ENCODE results near the gene TNNT3.

Gene TNNT3

DNA sequence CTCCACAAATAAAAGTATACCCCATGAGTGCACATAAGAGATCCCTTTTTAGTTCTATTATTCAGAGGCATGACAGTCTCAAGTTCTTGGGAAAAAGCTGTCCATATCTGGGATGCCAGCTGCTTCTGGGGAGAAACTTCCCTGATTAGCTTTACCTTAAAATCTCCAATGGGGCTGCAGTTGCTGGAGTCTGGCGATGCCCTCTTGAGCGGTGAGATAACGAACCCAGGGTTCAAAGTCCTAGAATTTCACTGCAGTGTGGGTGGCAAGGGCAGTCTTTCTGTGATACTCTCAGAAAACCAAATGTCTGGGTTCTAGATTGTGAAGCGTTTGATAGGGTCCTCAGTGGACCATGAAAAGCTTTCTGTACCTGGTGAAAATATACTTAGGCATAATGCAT is 20.4 kb upstream of the TNNT3 start:
- no peak for DNase-seq

DNA sequence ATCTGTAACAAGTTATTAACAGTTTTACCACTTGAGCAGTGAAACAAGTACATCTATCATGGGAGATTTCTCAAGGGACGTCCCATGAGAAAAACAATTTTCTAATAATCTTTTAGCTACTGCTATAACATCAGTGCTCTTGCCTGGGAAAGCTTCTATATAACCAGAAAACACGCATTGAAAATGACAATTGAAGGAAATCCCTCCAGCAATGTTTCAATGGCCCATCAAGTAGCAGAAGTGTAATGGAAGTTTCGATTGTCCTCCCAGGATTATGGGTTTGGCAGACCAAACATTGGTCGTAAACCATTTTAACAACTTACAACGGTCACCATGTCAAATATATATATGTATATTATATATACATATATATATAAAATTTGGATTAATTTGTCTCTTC is 19.8 kb upstream of the TNNT3 start:
- DNase-seq, result no peak

DNA sequence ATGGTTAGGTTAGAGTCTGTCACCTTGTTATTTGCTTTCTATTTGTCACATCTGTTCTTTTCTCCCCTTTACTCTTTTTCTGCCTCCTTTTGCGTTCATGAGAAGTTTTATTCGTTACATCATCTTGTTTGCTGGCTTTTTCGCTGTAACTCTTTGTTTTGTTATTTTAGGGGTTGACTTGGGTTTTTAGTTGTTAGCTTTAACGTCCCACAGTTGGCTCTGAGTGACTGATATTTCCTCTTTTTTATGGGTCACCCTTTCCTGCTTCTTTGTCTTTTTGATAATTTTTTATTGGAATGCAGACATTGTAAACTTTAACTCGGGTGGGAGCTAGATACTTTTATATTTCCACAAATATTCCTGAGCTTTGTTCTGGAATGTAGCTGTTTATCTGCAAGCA is 13.3 kb upstream of the TNNT3 start:
- DNase-seq, result no peak

DNA sequence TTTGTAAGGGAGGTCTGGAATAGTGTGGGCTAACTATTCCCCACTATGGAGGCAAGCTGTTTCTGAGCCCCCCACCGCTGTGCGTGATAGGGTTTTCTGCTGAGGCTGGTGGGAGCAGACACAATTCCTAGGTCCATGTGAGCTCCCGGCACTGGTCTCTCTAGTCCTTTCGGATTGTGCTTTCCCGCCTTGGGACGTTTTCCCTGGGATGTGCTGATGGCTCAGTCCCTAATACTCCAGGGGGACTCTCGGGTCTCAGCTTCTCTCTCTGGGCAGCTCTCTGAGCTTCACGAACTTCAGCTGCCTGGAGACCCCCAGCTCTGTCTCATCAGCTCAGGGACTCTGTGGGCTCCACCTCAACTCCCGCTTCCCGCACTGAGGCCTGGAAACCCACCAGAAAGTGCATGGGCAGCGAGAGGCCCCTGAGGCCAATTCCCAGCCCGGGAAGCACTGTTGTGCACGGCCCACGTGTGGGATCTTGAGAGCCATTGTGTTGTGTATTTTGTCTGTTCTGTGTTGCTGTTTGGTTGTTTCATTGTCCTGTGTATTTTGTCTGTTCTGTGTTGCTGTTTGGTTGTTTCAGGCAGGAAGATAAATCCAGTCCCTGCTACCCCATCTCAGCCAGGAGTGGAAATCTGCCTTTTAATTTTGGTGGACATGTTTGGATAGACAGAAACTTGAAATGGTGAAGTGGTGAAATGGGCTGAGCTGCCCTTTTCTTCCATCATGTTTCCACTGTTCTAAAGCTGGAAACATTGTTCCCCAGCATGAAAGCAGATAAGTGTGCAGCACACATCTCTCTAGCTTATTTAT is 12.7 kb upstream of the TNNT3 start:
- DNase-seq, result no peak

DNA sequence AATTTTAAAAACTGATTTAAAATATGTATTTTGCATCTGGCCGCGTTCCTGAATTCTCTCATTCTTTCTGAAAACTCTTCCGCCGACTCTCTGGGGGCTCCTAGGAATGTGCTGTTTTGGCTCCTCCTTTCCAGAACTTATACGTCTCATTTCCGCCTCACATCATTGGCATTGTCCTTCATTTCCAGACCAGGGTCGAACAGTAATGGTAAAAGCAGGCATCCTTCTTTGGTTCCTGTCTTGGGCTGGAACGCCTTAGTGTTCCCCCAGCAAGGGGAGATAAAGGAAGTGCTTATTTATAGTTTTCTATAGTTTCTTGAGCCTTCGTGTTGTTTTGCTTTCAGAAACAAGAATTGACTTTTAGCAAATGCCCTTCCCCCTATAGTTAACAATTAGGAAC is 10.9 kb upstream of the TNNT3 start:
- no peak for DNase-seq

DNA sequence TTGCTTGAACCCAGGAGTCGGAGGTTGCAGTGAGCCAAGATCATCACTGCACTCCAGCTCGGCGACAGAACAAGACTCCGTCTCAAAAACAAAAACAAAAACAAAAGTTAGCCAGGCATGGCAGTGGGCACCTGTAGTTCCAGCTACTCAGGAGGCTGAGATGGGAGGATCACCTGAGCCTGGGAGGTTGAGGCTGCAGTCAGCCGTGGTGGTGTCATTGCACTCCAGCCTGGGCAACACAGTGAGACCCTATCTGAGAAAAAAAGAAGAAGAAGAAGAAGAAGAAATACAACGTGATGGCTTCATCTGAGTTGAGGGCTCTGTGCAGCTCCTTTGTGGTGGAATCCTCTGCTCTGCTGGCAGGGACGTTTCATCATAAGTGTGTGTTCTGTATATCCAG is 10.0 kb upstream of the TNNT3 start:
- no peak for DNase-seq

DNA sequence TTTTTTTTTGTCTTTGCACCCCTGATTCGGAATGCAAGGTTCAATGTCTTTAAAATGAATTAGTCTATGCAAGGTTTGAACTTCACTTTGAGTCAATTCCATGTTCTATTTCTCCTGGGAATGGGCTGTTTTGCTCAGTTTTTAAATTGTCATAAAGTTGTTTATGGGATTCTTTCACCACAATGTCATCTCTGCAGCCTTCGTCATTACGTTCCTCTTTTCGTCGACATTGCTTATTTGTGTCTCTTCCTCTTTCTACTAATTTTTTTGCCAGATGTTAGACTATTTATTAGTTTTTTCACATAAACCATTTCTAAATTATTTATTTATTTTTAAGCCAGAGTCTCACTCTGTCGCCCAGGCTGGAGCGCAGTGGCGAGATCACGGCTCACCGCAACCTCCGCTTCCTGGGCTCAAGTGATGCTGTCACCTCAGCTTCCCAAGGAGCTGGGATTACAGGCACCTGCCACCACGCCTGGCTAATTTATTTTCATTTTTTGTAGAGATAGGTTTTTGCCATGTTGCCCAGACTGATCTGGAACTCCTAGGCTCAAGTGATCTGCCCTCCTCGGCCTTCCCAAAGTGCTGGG is 7.1 kb upstream of the TNNT3 start:
- no peak for DNase-seq

DNA sequence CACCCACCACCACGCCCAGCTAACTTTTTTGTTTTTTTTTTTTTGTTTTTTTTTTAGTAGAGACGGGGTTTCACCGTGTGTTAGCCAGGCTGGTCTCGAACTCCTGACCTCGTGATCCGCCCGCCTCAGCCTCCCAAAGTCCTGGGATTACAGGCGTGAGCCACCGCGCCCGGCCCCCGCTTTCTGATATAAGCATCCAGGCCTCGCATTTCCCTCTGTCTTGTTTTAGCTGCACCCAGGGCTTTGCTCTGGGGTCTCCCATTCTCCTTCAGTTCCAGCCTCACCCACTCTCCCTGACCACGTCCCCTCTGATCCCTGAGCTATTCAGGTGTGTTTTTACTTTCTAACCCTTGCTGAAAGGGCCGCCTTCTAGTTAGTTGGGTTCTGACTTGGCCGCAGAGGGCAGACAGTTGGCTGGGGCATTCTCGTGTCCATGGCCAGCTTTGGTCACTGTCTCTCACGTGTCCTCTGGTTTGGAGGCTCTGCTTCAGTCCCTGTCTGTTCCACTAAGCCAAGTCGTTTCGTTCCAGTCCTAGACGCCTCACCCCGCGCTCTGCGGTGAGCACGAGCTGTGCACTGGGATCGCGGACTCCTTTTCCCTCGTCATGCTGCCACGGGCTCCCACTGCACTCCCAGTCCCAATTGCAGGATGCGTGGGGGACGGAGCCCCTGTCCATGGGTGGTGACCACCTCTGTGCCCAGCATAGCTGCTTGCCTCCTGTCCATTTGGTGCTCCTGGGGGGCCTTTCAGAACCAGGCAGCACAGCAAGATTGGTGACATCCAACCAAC is 6.0 kb upstream of the TNNT3 start:
- no peak for DNase-seq

DNA sequence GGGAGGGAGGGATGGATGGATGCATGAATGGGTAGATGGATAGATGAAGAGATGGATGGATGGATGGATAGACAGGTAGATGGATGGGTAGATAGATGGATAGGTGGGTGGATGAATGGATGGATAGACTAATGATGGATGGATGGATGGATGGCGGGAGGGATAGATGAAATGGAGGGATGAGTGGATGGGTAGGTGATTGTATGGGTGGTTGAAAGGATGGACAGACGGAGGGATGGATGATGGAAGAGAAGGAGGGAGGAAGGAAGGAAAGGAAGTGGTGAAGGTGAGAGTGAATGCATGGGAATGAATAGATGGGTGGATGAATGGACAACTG is 3.7 kb upstream of the TNNT3 start:
- DNase-seq, result no peak

DNA sequence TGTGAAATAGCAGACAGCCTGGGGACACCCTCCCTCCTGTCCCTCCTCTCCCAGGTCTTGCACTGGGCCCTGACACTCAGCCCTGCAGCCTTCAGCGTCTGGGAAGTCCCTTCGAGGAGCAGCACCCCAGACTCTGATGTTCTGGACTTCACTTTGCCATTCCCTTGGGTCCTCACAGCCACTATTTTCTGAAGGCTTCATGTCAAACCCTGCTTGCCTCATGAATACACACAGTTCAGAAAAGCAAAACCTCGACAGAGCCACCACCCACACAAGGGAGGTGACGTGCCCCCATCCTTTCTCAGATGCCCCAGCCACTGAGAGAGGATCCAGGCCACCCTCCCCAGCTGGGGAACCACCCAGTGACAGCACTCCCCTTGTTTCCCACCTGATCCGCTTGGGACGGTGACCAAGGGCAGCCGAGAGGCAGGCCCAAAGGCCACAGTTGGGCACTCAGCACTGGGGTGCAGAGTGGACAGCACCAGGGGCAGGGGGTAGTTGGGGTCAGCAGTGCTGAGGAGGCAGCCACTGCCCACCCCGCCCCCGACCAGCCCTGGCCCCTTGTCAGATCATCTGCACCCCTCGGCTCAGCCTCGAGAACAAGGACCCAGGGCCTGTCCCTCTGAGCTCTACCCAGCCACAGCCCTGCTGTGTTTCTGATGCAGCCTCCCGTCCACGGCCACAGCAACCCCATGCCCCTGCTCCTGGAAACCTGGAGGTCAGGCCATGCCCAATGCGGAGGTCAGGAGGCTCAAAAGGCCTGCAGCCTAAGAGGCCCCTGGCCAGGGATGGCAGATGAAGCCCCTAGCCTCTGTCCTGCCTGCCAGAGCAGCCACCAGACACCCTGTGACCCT is 3.1 kb upstream of the TNNT3 start:
- DNase-seq, result no peak

DNA sequence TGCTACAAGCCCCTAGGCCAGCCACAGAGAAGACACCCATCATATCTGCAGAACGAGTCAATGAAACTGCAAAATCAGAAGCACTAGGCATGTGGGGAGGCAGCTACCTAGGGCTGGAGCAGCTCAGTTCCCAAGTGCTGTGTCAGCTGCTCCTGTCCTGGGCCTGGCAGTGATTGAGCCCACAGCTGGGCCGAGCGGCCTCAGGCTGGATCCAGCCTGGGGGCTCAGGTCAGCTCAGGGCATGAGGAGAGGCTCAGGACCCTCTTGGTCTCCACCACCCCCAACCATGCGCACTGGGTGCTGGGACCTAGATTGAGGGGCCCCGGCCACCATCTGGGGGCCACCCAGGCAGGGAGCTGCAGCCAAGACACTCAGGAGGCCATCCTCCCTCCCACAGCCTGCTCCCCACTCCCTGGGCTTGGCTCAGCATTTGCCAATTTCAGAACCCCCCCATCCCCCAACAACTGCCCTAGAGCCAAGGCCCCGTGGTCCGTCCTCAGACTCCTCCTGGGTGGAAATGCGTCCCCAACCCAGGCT is 2.4 kb upstream of the TNNT3 start:
- no peak for DNase-seq

DNA sequence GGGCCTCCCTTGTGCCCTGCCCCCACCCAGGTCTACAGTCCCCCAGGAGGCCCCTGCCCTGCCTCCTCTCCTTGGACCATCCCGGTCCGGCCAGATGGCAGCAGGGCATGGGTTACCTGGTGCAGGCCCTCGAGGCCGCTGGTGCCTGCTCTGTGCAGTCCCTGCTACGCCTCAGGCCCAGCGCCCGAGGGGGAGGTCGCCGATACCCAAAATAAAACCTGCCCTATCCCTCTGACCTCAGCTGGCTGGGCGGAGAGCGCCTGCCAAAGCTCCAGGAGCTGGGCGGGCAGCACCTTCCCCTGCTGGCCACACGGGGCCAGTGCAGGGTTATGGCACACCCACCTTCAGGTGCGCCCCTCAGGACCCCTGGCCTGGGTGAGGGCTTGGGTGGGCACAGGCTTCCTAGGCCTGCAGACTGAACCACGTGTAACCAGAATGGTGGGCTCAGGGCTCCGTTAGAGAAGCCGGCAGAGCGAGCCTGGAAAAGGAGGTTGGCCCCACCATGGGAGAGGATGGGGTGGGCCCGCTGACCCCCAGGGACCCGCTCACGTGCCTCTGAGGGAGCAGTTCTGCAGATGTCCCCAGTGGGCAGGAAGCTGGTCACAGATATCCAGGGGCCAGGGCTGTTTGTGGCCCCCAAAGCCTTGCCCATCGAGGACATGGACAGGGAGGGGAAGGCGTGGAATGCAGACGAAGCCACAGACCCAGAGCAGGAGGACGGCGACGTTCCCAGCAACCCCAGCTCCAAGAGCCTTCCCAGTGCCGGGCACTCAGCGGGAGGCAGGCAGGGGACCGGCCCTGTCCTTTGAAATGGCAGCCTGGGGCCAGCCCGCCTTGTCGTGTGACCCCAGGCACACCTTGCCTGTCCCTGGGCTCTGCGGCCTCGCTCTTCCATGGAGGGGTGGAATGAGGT is 1.7 kb upstream of the TNNT3 start:
- DNase-seq, result no peak

DNA sequence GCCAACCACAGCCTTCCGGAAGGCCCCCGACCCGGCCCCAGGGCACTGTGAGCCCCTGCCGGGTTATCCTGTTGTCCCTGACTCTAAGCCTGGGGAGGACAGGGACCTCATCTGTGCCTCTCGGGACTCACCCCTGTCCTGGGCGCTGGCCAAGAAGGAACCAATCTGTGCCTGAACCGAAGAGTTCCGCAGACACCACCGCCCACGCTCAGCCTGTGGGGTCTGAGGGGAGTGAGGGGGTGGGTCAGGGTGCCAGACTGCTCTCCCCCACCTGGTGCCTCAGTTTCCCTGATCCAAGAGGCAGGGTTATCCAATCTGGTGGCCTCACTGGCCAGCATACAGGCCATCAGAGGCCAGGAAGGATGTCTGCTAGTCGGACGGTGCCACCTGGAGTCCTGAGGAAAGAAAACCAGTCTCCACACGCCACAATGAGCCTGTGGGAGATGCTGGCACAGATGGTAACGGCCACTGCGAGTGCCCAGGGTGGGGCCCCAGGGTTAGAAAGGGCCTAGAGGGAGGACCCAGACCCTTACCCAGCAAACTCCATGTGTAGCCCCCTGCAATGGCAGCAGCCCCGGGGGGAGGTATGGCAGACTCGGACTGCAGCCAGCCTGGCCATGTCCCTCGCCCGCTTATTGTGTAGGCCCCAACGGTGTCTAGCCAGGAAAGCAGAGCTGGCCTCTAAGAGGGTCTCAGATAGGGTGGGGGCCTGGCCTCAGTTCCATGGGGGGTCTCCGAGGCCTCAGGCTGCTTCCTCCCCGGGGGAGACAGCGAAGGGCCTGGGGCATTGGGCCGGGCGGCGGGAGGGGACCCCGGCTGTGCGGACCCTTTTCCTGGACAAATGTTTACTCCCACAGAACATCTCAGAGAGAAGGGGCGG is 827 bp upstream of the TNNT3 start:
- no peak for DNase-seq

DNA sequence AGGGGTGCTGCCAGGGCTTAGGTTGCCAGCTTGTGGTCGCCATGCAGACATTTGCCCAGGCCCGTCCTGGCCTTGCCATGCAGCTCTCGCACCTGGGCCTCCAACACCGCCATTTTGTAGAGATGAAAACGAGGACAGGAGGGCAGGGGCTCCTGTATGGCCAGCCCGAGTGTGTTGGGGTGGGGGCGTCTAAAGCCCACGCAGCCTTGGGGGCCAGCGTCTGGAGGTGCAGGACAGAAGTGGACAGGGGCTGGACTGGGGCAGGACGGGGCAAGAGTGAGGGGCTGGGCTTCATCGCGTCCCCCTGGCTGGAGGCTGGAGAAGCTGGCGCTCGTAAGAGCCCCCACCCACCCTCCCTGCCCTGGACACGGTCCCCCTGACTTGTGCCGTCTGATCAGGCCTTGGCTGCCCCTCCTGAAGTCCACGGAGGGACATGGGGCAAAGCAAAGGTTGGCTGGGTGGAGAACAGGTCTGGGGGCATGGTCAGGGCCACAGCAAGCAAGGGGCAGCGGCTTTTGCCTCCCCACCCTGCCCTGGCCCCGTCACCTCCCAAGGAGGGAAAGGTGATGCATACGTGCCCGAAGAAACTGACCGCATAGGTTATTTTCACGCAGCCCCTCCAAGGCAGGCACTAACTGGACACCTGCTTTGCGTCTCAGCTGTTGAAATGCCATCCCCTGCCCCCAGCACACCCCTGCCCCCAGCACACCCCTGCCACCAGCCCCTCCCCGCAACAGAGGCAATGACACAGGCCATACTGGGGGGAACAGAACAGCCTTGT is 815 bp downstream of the TNNT3 start:
- no peak for DNase-seq

DNA sequence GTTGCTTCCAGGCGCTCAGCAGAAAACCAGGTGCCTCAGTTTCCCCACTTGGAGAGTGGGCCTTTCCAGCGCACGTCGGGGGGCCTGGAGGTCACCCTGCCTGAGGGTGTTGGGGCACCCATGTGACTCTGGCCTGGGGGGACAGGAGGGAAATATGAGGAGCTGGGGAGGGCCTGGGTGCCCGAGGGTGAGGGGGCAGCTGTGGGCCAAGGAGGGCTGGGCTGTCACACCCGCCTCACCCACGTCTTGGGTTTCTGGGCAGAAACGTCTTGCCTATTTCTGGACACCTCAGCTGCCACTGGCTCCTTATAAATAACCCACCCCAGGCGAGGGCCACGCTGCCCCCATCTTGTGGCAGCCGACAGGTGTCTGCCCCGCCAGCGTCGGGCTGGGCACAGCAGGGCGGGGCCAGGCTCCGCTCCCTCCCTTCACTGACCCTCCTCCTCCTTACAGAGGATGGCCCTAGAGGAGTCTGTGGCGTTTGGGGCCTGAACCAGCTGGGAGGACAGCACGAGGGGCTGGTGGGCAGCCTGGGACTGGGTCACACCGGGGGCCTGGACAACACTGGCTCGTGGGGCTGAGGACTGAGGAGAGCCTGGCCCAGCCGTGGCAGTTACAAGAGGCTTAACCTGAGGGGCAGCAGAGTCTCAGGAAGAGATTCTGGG is 1.5 kb downstream of the TNNT3 start:
- DNase-seq, result no peak

DNA sequence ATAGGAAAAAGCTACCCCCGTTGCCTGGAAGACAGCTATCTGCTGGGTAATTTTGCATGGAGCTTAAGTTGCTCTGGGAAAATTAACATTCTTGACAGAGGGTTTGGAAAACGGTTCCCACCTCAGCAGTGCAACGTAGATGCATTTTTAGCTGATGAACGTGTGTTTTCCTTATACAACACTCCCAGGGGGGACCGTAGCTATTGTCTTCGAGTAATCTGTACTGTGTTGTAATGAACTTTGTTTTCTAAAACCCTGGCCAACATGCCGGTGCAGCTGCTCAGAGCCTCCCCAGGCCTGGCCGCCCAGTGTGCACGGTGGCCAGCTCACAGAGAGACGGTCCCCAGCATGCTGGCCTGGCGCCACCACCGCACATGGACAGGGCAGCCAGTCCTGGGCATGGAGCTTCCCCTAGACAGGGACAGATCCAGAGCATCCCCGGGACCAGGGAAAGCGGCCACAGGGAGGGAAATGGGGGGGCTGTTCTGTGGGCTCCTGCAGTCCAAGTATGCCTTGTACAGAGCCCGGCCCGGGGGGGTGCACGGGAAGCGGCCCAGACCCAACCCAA is 2.2 kb downstream of the TNNT3 start:
- DNase-seq, result no peak

DNA sequence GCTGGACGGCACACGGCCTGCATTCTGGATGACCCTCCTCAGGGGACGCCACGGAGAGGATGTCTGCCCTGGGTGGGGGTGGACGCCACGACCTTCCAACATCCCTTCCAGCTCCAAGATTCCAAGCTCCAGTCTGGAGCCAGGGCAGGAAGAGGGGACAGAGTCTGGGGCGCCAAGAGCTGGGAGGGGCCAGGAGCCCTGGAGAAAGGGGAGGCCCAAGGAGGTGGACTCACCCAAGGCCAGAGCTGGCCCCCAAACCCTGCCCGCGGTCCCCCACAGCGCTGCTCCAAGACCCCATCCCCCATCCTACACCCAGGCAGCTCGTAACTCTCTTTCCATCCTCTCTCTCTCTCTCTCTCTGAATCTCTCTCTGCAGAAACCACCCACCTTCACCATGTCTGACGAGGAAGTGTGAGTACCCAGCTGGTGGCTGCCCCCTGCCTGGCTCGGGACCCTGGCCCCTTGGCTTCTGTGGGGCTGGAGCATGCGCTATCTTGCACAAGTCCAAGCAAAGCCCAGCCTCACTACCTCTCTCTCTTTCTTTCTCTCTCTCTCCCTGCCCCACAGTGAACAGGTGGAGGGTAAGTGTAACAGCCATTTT is 3.1 kb downstream of the TNNT3 start:
- DNase-seq, result no peak

DNA sequence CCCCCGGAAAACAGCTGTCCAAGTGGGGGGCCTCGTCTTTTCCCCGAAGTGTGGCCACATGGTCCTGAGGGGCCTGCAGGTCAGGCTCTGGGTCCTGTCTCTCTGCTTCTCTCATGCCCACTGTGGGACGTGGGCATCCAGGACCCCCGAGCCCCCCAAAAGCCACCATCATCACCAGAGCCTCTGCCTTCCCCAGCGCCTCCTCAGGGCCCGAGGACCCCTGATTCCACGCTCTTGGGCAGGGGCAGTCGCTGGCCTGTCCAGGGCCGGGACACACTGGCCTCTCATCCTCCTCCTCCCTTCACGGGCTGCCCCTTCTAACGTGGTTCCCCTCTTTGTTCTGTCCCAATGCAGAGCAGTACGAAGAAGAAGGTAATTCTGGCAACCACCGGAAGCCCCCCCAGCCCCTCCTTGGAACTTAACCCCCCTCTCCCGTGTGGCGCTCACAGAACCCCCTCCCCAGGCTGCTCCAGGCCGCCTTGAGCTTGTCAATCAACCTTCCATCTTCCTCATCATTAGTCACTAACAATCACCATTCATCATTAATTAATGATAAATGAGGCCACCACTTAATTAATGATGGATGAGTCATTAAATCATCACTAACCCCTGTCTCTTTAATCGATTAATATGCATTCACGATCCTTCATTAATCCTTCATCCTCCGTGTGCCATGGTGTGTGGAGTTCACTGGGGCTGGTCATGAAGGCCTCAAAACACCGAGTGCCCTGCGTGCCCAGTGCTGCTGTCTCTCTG is 3.9 kb downstream of the TNNT3 start:
- no peak for DNase-seq
